Measurements from ENCODE around the gene NLRP7.
"Not testable (repeated sequence)": the region's sequence is repeated elsewhere in the genome, so short reads cannot be mapped to it uniquely, and the experiment has no call there.

Gene NLRP7

GRCh38 chr19:54921082-54921481, 26.2 kb downstream of the NLRP7 start:
- H3K27ac ChIP-seq, result no peak overlapping the region
- no peaks in the 10 kb centered on the region for H3K36me3 ChIP-seq
- no peak overlapping the region for H3K4me3 ChIP-seq (ENCODE audit: low read depth in 1 of 2, low read length in 1 of 2)
- H3K4me1 ChIP-seq (ENCODE audit: control insufficient read depth in 1 of 2, insufficient read depth in 1 of 2, low read depth in 1 of 2, low read length in 1 of 2), result peaks cover 8 to 9% of the 10 kb centered on the region in 2 experiments
- H3K9me3 ChIP-seq, result no peaks in the 10 kb centered on the region
- no peak for TF ChIP-seq CTCF (IDR thresholded peaks at IDR 0.05)
- peaks cover 24% of the 10 kb centered on the region for H3K27me3 ChIP-seq

GRCh38 chr19:54919646-54920563, 27.4 kb downstream of the NLRP7 start:
- H3K27me3 ChIP-seq, result peaks cover 30% of the 10 kb centered on the region
- not testable (repeated sequence) for H3K4me1 ChIP-seq (ENCODE audit: control insufficient read depth in 1 of 2, insufficient read depth in 1 of 2, low read depth in 1 of 2, low read length in 1 of 2); H3K27ac ChIP-seq; H3K4me3 ChIP-seq (ENCODE audit: low read depth in 1 of 2, low read length in 1 of 2); H3K36me3 ChIP-seq; H3K9me3 ChIP-seq
- TF ChIP-seq CTCF (IDR thresholded peaks at IDR 0.05), result peak; percentile 38

GRCh38 chr19:54918499-54918898, 28.8 kb downstream of the NLRP7 start:
- no peaks in the 10 kb centered on the region for H3K9me3 ChIP-seq
- H3K27ac ChIP-seq, result no peak overlapping the region
- H3K27me3 ChIP-seq, result peaks cover 31% of the 10 kb centered on the region
- no peaks in the 10 kb centered on the region for H3K36me3 ChIP-seq
- H3K4me3 ChIP-seq (ENCODE audit: low read depth in 1 of 2, low read length in 1 of 2), result no peak overlapping the region
- no peak for TF ChIP-seq CTCF (IDR thresholded peaks at IDR 0.05)
- H3K4me1 ChIP-seq (ENCODE audit: control insufficient read depth in 1 of 2, insufficient read depth in 1 of 2, low read depth in 1 of 2, low read length in 1 of 2), result peaks cover 8 to 9% of the 10 kb centered on the region in 2 experiments

- no peaks in the 10 kb centered on the region for H3K36me3 ChIP-seq
- H3K4me1 ChIP-seq (ENCODE audit: control insufficient read depth in 1 of 2, insufficient read depth in 1 of 2, low read depth in 1 of 2, low read length in 1 of 2), result peaks cover 8 to 9% of the 10 kb centered on the region in 2 experiments
- no peak for TF ChIP-seq CTCF (IDR thresholded peaks at IDR 0.05)
- no peak overlapping the region for H3K4me3 ChIP-seq (ENCODE audit: low read depth in 1 of 2, low read length in 1 of 2)
- H3K9me3 ChIP-seq, result no peaks in the 10 kb centered on the region
- peaks cover 20% of the 10 kb centered on the region for H3K27me3 ChIP-seq
- H3K27ac ChIP-seq, result peak overlapping the region; percentile 42
These were observed 30.5 kb downstream of the NLRP7 start for GRCh38 chr19:54916822-54917221.

GRCh38 chr19:54907899-54908298, 39.4 kb downstream of the NLRP7 start:
- H3K4me1 ChIP-seq (ENCODE audit: control insufficient read depth in 1 of 2, insufficient read depth in 1 of 2, low read depth in 1 of 2, low read length in 1 of 2); H3K9me3 ChIP-seq; H3K27ac ChIP-seq; H3K4me3 ChIP-seq (ENCODE audit: low read depth in 1 of 2, low read length in 1 of 2): not testable (repeated sequence)
- peaks cover 24% of the 10 kb centered on the region for H3K27me3 ChIP-seq
- H3K36me3 ChIP-seq, result peaks cover 11% of the 10 kb centered on the region

GRCh38 chr19:54906819-54907218, 40.5 kb downstream of the NLRP7 start:
- no peak for TF ChIP-seq CTCF (IDR thresholded peaks at IDR 0.05)

More at GRCh38 chr19:54906819-54907218, 40.5 kb downstream of the NLRP7 start:
- Histone ChIP-seq H3K4me3 (ENCODE audit: low read depth in 1 of 2, low read length in 1 of 2) (no peak overlapping the region), H3K4me1 (ENCODE audit: control insufficient read depth in 1 of 2, insufficient read depth in 1 of 2, low read depth in 1 of 2, low read length in 1 of 2) (peaks cover 9 to 15% of the 10 kb centered on the region in 2 experiments), H3K27ac (no peak overlapping the region), H3K36me3 (peaks cover 11% of the 10 kb centered on the region), H3K9me3 (no peaks in the 10 kb centered on the region), H3K27me3 (peaks cover 24% of the 10 kb centered on the region)
